ENCODE data around the gene KIF26A.

KIF26A gene

GRCh38 chr14:104138098-104138717 is at the start of gene KIF26A:
Gene KIF26A (plus strand): TSS chr14:104138587. CDS start chr14:104138723, 136 bp downstream.
- DNase-seq (ENCODE audit: extremely low spot score), result peak; percentile 85
- ChIA-PET CTCF (interaction anchor here (0.8 to 1.8 kb wide), 4 partner anchors 424 to 502 kb away, joined by 3 to 6 read pairs (median 4); no protein-coding TSS in a partner anchor), POLR2A (no interaction called here)
- peak; percentile 32; the same call in 1 of the 2 replicates for TF ChIP-seq CTBP1 (IDR thresholded peaks at IDR 0.05; ENCODE audit: borderline replicate concordance)
- TF ChIP-seq L3MBTL2 (conservative IDR thresholded peaks at IDR 0.05), result peak; percentile 17
- no peak for TF ChIP-seq BHLHE40 (IDR thresholded peaks at IDR 0.05; ENCODE audit: borderline replicate concordance)

DNA sequence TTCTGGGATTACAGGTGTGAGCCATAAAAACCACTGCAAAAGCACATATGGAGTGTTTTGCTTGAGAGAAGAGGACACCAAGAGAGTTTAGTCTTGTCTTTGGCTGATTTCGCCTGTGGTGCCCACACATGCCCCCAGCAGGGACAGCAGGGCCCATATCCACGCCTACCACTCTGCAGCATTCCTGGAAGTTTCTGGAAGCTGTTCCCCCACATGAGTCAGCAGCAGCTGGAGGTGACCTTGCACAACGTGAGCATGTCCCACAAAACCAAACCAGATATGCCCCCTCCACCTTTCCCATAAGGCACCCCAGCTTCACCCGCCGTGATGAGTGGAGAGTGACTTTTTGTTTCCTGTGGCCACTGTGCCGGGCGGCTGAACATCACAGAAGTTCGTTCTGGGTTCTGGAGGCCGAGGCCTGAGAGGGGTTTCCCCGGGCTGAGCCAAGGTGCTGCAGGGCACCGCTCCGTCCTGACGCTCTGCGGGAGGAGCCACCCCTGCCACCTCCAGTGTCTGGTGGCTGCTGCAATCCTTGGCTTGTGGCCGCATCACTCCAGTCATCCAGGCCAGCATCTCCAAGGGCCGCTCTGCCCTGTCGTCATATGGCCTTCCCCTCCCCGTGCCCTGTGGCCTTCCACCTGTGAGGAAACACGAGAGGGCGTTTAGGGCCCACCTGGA is 48.2 kb upstream of the KIF26A start:
- DNase-seq (ENCODE audit: extremely low spot score), result no peak
- ChIA-PET CTCF (no interaction called here), POLR2A (no interaction called here)
- no peak for TF ChIP-seq CTBP1 (IDR thresholded peaks at IDR 0.05; ENCODE audit: borderline replicate concordance)
- TF ChIP-seq, protein P1, sequence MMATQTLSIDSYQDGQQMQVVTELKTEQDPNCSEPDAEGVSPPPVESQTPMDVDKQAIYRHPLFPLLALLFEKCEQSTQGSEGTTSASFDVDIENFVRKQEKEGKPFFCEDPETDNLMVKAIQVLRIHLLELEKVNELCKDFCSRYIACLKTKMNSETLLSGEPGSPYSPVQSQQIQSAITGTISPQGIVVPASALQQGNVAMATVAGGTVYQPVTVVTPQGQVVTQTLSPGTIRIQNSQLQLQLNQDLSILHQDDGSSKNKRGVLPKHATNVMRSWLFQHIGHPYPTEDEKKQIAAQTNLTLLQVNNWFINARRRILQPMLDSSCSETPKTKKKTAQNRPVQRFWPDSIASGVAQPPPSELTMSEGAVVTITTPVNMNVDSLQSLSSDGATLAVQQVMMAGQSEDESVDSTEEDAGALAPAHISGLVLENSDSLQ (IDR thresholded peaks at IDR 0.05), result no peak
- no peak for TF ChIP-seq LEF1 (IDR thresholded peaks at IDR 0.05; ENCODE audit: borderline replicate concordance)
- no peak for TF ChIP-seq L3MBTL2 (conservative IDR thresholded peaks at IDR 0.05)
- TF ChIP-seq SP1 (IDR thresholded peaks at IDR 0.05), result no peak
- no peak for TF ChIP-seq FOXM1 (IDR thresholded peaks at IDR 0.05; ENCODE audit: borderline replicate concordance)
- TF ChIP-seq BHLHE40 (IDR thresholded peaks at IDR 0.05; ENCODE audit: borderline replicate concordance), result no peak

GRCh38 chr14:104091061-104091926 is 47.1 kb upstream of the KIF26A start:
- POLR2A ChIA-PET, result no interaction called here
- no peak for DNase-seq (ENCODE audit: extremely low spot score)
- CTCF ChIA-PET, result no interaction called here
- TF ChIP-seq, protein P1 (IDR thresholded peaks at IDR 0.05), result no peak
- TF ChIP-seq CTBP1 (IDR thresholded peaks at IDR 0.05; ENCODE audit: borderline replicate concordance) (no peak), HDGF (IDR thresholded peaks at IDR 0.05; ENCODE audit: borderline replicate concordance) (no peak), LEF1 (IDR thresholded peaks at IDR 0.05; ENCODE audit: borderline replicate concordance) (no peak), ELF4 (IDR thresholded peaks at IDR 0.05) (no peak), ARNT (IDR thresholded peaks at IDR 0.05) (no peak), L3MBTL2 (conservative IDR thresholded peaks at IDR 0.05) (no peak), SP1 (IDR thresholded peaks at IDR 0.05) (no peak), FOXK2 (IDR thresholded peaks at IDR 0.05) (no peak), NFRKB (IDR thresholded peaks at IDR 0.05) (no peak), BHLHE40 (IDR thresholded peaks at IDR 0.05; ENCODE audit: borderline replicate concordance) (no peak), SUZ12 (IDR thresholded peaks at IDR 0.05) (no peak), FOXA1 (IDR thresholded peaks at IDR 0.05) (no peak), TARDBP (IDR thresholded peaks at IDR 0.05) (no peak), ZNF384 (IDR thresholded peaks at IDR 0.05) (no peak), FOXM1 (IDR thresholded peaks at IDR 0.05; ENCODE audit: borderline replicate concordance) (no peak)

DNA sequence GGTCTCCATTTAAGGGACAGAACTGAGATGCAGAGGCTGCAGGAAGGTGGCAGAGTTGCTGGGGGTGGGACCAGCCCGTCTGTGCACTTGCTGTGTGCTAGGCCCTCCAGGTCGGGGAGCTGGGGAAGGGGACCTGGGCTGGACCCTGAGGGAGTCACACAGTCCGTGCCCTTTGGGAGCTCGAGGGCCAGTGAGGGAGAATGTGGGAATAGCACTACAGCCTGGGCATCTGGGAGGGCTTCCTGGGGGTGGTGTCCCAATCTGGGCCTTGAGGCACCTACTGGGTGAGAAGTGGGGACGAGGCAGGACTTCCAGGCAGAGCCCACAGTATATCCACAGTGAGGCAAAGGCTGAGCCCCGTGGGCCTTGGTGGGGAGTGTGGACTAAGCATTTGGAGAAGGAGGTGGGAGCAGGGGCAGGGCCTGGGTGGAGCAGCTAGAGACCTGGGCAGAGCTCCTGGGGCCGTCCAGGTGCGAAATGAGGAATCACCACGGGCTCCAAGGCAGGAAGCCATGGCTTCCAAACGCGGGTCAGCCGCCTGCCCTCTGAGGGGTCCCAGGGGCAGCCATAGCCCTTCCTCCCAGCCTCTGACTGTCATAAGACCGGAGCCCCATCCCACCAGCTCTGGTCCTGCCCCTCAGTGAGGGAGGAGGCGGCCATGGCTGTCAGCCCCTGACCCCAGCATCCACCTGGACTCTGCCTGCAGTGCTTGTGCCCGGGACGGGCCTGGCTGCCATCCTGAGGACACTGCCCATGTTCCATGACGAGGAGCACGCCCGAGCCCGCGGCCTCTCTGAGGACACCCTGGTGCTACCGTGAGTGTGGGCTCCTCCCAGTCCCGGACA is 46.2 kb upstream of the KIF26A start:
- no peak for DNase-seq (ENCODE audit: extremely low spot score)
- ChIA-PET CTCF (interaction anchor here (1.1 kb wide), 1 partner anchor 8 kb away, joined by 3 read pairs; no protein-coding TSS in a partner anchor), POLR2A (no interaction called here)
- no peak for TF ChIP-seq HDGF (IDR thresholded peaks at IDR 0.05; ENCODE audit: borderline replicate concordance)
- no peak for TF ChIP-seq SUZ12 (IDR thresholded peaks at IDR 0.05)
- no peak for TF ChIP-seq ZNF384 (IDR thresholded peaks at IDR 0.05)

DNA sequence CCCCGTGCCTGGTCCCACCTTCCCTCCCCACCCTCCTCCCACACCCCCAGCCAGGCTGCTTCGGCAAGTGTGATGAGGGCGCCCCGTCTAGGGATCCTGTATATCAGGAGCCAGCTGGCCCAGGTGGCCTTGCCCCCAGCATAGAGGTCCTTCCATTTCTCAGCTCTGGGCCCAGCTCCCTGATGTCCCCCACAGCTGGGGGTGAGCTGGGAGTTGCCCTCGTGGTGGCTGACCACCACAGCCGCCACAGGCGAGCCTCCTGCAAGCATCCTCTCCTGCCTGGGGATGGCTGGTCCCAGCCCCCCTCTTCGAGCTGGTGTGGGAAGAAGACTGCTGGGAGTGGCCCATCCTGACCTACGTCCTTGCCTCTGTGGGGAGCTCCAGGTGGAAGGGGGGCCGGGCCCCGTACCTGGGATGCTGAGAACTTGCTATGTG is 45.4 kb upstream of the KIF26A start:
- no peak for DNase-seq (ENCODE audit: extremely low spot score)
- no peak for TF ChIP-seq L3MBTL2 (conservative IDR thresholded peaks at IDR 0.05)
- no peak for TF ChIP-seq TARDBP (IDR thresholded peaks at IDR 0.05)
- TF ChIP-seq FOXM1 (IDR thresholded peaks at IDR 0.05; ENCODE audit: borderline replicate concordance), result no peak
- TF ChIP-seq NFRKB (IDR thresholded peaks at IDR 0.05), result no peak
- TF ChIP-seq, protein P1 (IDR thresholded peaks at IDR 0.05), result no peak
- TF ChIP-seq ZNF384 (IDR thresholded peaks at IDR 0.05), result no peak
- no peak for TF ChIP-seq CTBP1 (IDR thresholded peaks at IDR 0.05; ENCODE audit: borderline replicate concordance)
- TF ChIP-seq LEF1 (IDR thresholded peaks at IDR 0.05; ENCODE audit: borderline replicate concordance), result no peak
- TF ChIP-seq ELF4 (IDR thresholded peaks at IDR 0.05), result no peak
- TF ChIP-seq FOXK2 (IDR thresholded peaks at IDR 0.05), result no peak
- TF ChIP-seq FOXA1 (IDR thresholded peaks at IDR 0.05), result no peak
- TF ChIP-seq HDGF (IDR thresholded peaks at IDR 0.05; ENCODE audit: borderline replicate concordance), result no peak
- TF ChIP-seq SP1 (IDR thresholded peaks at IDR 0.05), result no peak
- ChIA-PET CTCF (interaction anchor here (1.1 kb wide), 1 partner anchor 8 kb away, joined by 3 read pairs; no protein-coding TSS in a partner anchor), POLR2A (no interaction called here)

Data from HEK293T (cell line).